ENCODE data around the gene HOXC10. TPM values are rescaled to one million over a fixed set of nuclear protein-coding genes. Genes with fewer than 3 reads are reported as not detected.

Gene HOXC10
- 10 to 100 TPM; 23.9 to 48.3 (median 40.3) TPM for total RNA-seq

- intact Hi-C loops (cut with DNase I; ENCODE audit: low total_unique reads) (loop anchor here (1.0 to 5.0 kb wide), 3 partner anchors 216 to 374 kb away; partner anchors contain the start of genes CBX5 and HNRNPA1), in situ Hi-C loops (cut with MboI; ENCODE audit: low sequenced_read_pairs in 4 of 4) (loop anchor here (10.0 to 25.0 kb wide), 4 partner anchors 220 to 1727 kb away; partner anchors contain the start of genes GPR84 (in 2 of the 4), BLOC1S1 (in 1 of the 4), ITGA7 (in 1 of the 4) and RDH5 (in 1 of the 4))
- Histone ChIP-seq H3K27ac (peak within 1 kb of the TSS; percentile 94 to 100 (median 98)), H3K4me1 (peaks cover 32 to 41% of the 10 kb centered on the region in 2 donors), H3K4me3 (peak within 1 kb of the TSS; percentile 68 to 85 (median 82)), H3K9me3 (no peaks in the 10 kb centered on the region), H3K27me3 (peaks cover 0 to 38% (median 0%) of the 10 kb centered on the region in 3 donors), H3K36me3 (no peaks in the 10 kb centered on the region)
- TF ChIP-seq POLR2A (IDR thresholded peaks at IDR 0.05): peak; percentile 45 to 49
- TF ChIP-seq CTCF (IDR thresholded peaks at IDR 0.05 in 4 of 5, conservative IDR thresholded peaks at IDR 0.05 in 1 of 5): peak; percentile 64 to 92 (median 82)
- peak; percentile 81 to 85 for ATAC-seq
- peak; percentile 97 for DNase-seq
Observed at GRCh38 chr12:53984901-53985691, at the start of gene HOXC10. HOXC10 (plus strand) TSS chr12:53985146; CDS start chr12:53985260, 114 bp downstream.

GRCh38 chr12:53935383-53936341 lies 49.3 kb upstream of the HOXC10 start:
- Histone ChIP-seq H3K4me1 (peaks cover 0 to 8% of the 10 kb centered on the region in 2 donors), H3K27me3 (peaks cover 90 to 98% (median 96%) of the 10 kb centered on the region in 3 donors), H3K36me3 (no peaks in the 10 kb centered on the region), H3K27ac (no peak overlapping the region), H3K9me3 (no peaks in the 10 kb centered on the region), H3K4me3 (no peak overlapping the region)
- DNase-seq (no peak), ATAC-seq (no peak)
- intact Hi-C loops (cut with DNase I; ENCODE audit: low total_unique reads): no loop called here
- in situ Hi-C loops (cut with MboI; ENCODE audit: low sequenced_read_pairs in 4 of 4): no loop called here
- TF ChIP-seq POLR2A (IDR thresholded peaks at IDR 0.05): no peak
- no peak for TF ChIP-seq CTCF (IDR thresholded peaks at IDR 0.05 in 4 of 5, conservative IDR thresholded peaks at IDR 0.05 in 1 of 5)

GRCh38 chr12:53937099-53937498 lies 47.8 kb upstream of the HOXC10 start:
- Histone ChIP-seq H3K4me1 (peaks cover 0 to 8% of the 10 kb centered on the region in 2 donors), H3K27ac (no peak overlapping the region), H3K27me3 (peaks cover 89 to 98% (median 95%) of the 10 kb centered on the region in 3 donors), H3K4me3 (no peak overlapping the region), H3K36me3 (no peaks in the 10 kb centered on the region), H3K9me3 (no peaks in the 10 kb centered on the region)
- ATAC-seq (no peak), DNase-seq (no peak)
- TF ChIP-seq CTCF (IDR thresholded peaks at IDR 0.05 in 4 of 5, conservative IDR thresholded peaks at IDR 0.05 in 1 of 5) (no peak), POLR2A (IDR thresholded peaks at IDR 0.05) (no peak)
- in situ Hi-C loops (cut with MboI; ENCODE audit: low sequenced_read_pairs in 4 of 4) (no loop called here), intact Hi-C loops (cut with DNase I; ENCODE audit: low total_unique reads) (no loop called here)

- Histone ChIP-seq H3K27me3 (peaks cover 90 to 98% (median 94%) of the 10 kb centered on the region in 3 donors), H3K9me3 (no peaks in the 10 kb centered on the region), H3K27ac (no peak overlapping the region), H3K4me1 (peaks cover 0 to 8% of the 10 kb centered on the region in 2 donors), H3K4me3 (peak overlapping the region; percentile 31 to 48 (median 45)), H3K36me3 (no peaks in the 10 kb centered on the region)
- in situ Hi-C loops (cut with MboI; ENCODE audit: low sequenced_read_pairs in 4 of 4): no loop called here
- DNase-seq: no peak
- intact Hi-C loops (cut with DNase I; ENCODE audit: low total_unique reads): no loop called here
- TF ChIP-seq CTCF (IDR thresholded peaks at IDR 0.05 in 4 of 5, conservative IDR thresholded peaks at IDR 0.05 in 1 of 5) (no peak), POLR2A (IDR thresholded peaks at IDR 0.05) (no peak)
- no peak for ATAC-seq
Observed at GRCh38 chr12:53937596-53938325, 47.2 kb upstream of the HOXC10 start.

Measured in gastrocnemius medialis (tissue), 4 donors.